SK-N-SH treated with all-trans-retinoic acid at 6 μM for 48 hours (cell line): ENCODE data around the gene PRDM11.

Experiments used
- BACH2 ChIP-seq: fragments of 250-450 bp; sonication (Bioruptor Pico); IDR thresholded peaks from 2 replicates; pipeline ENCODE4 v1.9.0; 2021; ENCODE audit warnings: mild to moderate bottlenecking, borderline replicate concordance
- CSDC2 ChIP-seq: fragments of 250-450 bp; sonication (Bioruptor Pico); IDR thresholded peaks from 2 replicates; pipeline ENCODE4 v1.5.0; 2020; ENCODE audit warnings: mild to moderate bottlenecking, moderate library complexity
- ESRRG ChIP-seq: fragments of 250-450 bp; sonication (Bioruptor Pico); IDR thresholded peaks from 2 replicates; pipeline ENCODE4 v1.6.1; 2021; ENCODE audit warnings: mild to moderate bottlenecking
- GLIS3 ChIP-seq: fragments of 250-450 bp; sonication (Bioruptor Pico); IDR thresholded peaks from 2 replicates; pipeline ENCODE4 v1.5.0; 2020; ENCODE audit warnings: mild to moderate bottlenecking, moderate library complexity
- OSR1 ChIP-seq: fragments of 250-450 bp; sonication (Bioruptor Pico); IDR thresholded peaks from 2 replicates; pipeline ENCODE4 v1.8.0; 2022; ENCODE audit warnings: moderate library complexity, mild to moderate bottlenecking, inconsistent platforms
- RARB ChIP-seq: fragments of 250-450 bp; sonication (Bioruptor Pico); IDR thresholded peaks from 2 replicates; pipeline ENCODE4 v1.8.0; 2021; ENCODE audit warnings: mild to moderate bottlenecking, moderate library complexity
- SNAI2 ChIP-seq: fragments of 250-450 bp; sonication (Bioruptor Pico); IDR thresholded peaks from 2 replicates; pipeline ENCODE4 v1.5.0; 2020; ENCODE audit warnings: mild to moderate bottlenecking, moderate library complexity
- TCF4 ChIP-seq: fragments of 250-450 bp; sonication (Bioruptor Pico); IDR thresholded peaks from 2 replicates; pipeline ENCODE4 v1.8.0; 2021; ENCODE audit warnings: mild to moderate bottlenecking, moderate library complexity, borderline replicate concordance
- TOX ChIP-seq: fragments of 250-450 bp; sonication (Bioruptor Pico); IDR thresholded peaks from 2 replicates; pipeline ENCODE4 v1.8.0; 2021; ENCODE audit warnings: mild to moderate bottlenecking, moderate library complexity, borderline replicate concordance
- ZFP30 ChIP-seq: fragments of 450-650 bp; formaldehyde crosslinking; IDR thresholded peaks from 2 replicates; pipeline ENCODE4 v1.5.0; 2022; ENCODE audit warnings: mild to moderate bottlenecking, moderate library complexity
- ZNF565 ChIP-seq: fragments of 450-650 bp; formaldehyde crosslinking; conservative IDR thresholded peaks from 2 replicates; pipeline ENCODE4 v1.5.0; 2020; ENCODE audit warnings: low read depth, mild to moderate bottlenecking, moderate library complexity
- ZNF70 ChIP-seq: fragments of 450-650 bp; formaldehyde crosslinking; IDR thresholded peaks from 2 replicates; pipeline ENCODE4 v1.5.0; 2020; ENCODE audit warnings: mild to moderate bottlenecking, moderate library complexity
- ZNF8 ChIP-seq: fragments of 450-650 bp; formaldehyde crosslinking; IDR thresholded peaks from 2 replicates; pipeline ENCODE4 v1.5.0; 2020; ENCODE audit warnings: mild to moderate bottlenecking, moderate library complexity
- TF ChIP-seq, protein P1 (sequence below): fragments of 250-450 bp; sonication (Bioruptor Pico); IDR thresholded peaks from 2 replicates; pipeline ENCODE4 v1.8.0; 2020; ENCODE audit warnings: mild to moderate bottlenecking, moderate library complexity, borderline replicate concordance

DNA sequence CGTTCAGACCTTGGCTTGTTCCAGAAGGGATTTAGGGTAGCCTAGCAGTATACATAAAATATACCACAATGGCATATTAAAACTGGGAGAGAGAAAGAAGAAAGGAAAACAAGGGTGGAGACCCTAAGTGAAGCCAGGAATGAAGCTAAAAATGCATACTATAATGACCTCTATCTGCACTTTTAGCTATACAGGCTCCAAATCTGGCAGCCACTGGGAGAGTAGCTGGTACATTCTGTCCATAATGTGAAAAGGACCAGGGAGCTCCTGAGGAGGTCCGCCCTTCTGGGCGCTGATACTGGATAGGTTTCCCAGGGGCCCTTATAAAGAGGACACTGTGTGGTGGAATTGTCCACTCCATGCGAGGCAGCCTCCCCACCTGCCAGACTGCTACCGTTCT lies 42.8 kb downstream of the PRDM11 start:
- TF ChIP-seq GLIS3 (no peak), RARB (CRISPR knock-in tag) (no peak), TOX (no peak), SNAI2 (no peak), TCF4 (no peak), CSDC2 (CRISPR knock-in tag) (no peak), ESRRG (no peak), ZNF8 (CRISPR knock-in tag) (no peak), ZNF70 (no peak), ZNF565 (CRISPR knock-in tag) (no peak), OSR1 (CRISPR knock-in tag) (no peak), BACH2 (CRISPR knock-in tag) (no peak), ZFP30 (CRISPR knock-in tag) (no peak)
- TF ChIP-seq, protein P1, sequence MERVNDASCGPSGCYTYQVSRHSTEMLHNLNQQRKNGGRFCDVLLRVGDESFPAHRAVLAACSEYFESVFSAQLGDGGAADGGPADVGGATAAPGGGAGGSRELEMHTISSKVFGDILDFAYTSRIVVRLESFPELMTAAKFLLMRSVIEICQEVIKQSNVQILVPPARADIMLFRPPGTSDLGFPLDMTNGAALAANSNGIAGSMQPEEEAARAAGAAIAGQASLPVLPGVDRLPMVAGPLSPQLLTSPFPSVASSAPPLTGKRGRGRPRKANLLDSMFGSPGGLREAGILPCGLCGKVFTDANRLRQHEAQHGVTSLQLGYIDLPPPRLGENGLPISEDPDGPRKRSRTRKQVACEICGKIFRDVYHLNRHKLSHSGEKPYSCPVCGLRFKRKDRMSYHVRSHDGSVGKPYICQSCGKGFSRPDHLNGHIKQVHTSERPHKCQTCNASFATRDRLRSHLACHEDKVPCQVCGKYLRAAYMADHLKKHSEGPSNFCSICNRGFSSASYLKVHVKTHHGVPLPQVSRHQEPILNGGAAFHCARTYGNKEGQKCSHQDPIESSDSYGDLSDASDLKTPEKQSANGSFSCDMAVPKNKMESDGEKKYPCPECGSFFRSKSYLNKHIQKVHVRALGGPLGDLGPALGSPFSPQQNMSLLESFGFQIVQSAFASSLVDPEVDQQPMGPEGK (CRISPR knock-in tag), result no peak
